Effector CD4-positive, alpha-beta T cell (primary cell): Measurements from ENCODE around the gene GAREM1.
"Not testable (repeated sequence)": the region's sequence is repeated elsewhere in the genome, so short reads cannot be mapped to it uniquely, and the experiment has no call there.

Source experiments
- DNase-seq: peaks from one replicate; pipeline ENCODE4 v3.0.0-alpha.2; 2020

GAREM1 gene

GRCh38 chr18:32321826-32322225 is 148.9 kb downstream of the GAREM1 start:
- no peak for DNase-seq

GRCh38 chr18:32319084-32319483 is 151.6 kb downstream of the GAREM1 start:
- DNase-seq, result no peak

GRCh38 chr18:32318581-32318980 is 152.1 kb downstream of the GAREM1 start:
- no peak for DNase-seq

- DNase-seq, result no peak
These were observed 153.0 kb downstream of the GAREM1 start for GRCh38 chr18:32317651-32318050.

- no peak for DNase-seq
These were observed 154.8 kb downstream of the GAREM1 start for GRCh38 chr18:32315881-32316280.

GRCh38 chr18:32310774-32311173 is 159.9 kb downstream of the GAREM1 start:
- no peak for DNase-seq

- no peak for DNase-seq
These were observed 160.6 kb downstream of the GAREM1 start for GRCh38 chr18:32310101-32310500.

GRCh38 chr18:32308493-32309120 is 162.1 kb downstream of the GAREM1 start:
- no peak for DNase-seq

GRCh38 chr18:32303400-32303799 is 167.3 kb downstream of the GAREM1 start:
- no peak for DNase-seq

- DNase-seq, result no peak
These were observed 167.9 kb downstream of the GAREM1 start for GRCh38 chr18:32302806-32303205.

- DNase-seq, result no peak
These were observed 168.5 kb downstream of the GAREM1 start for GRCh38 chr18:32301976-32302743.

GRCh38 chr18:32301361-32301760 is 169.3 kb downstream of the GAREM1 start:
- DNase-seq, result no peak

- DNase-seq, result no peak
These were observed 169.8 kb downstream of the GAREM1 start for GRCh38 chr18:32300914-32301313.

GRCh38 chr18:32299484-32299883 is 171.2 kb downstream of the GAREM1 start:
- DNase-seq, result no peak

- DNase-seq, result no peak
These were observed 172.5 kb downstream of the GAREM1 start for GRCh38 chr18:32298171-32298667.

- DNase-seq, result no peak
These were observed 173.0 kb downstream of the GAREM1 start for GRCh38 chr18:32297579-32298170.

GRCh38 chr18:32296851-32297250 is 173.8 kb downstream of the GAREM1 start:
- no peak for DNase-seq

GRCh38 chr18:32295604-32296003 is 175.1 kb downstream of the GAREM1 start:
- no peak for DNase-seq

- DNase-seq, result no peak
These were observed 177.6 kb downstream of the GAREM1 start for GRCh38 chr18:32293107-32293506.

GRCh38 chr18:32291623-32292022 is 179.1 kb downstream of the GAREM1 start:
- DNase-seq, result not testable (repeated sequence)

- no peak for DNase-seq
These were observed 179.9 kb downstream of the GAREM1 start for GRCh38 chr18:32290810-32291209.

- no peak for DNase-seq
These were observed 181.1 kb downstream of the GAREM1 start for GRCh38 chr18:32289483-32290075.

GRCh38 chr18:32287873-32288272 is 182.8 kb downstream of the GAREM1 start:
- no peak for DNase-seq

- DNase-seq, result no peak
These were observed 183.4 kb downstream of the GAREM1 start for GRCh38 chr18:32287249-32287648.
